Raji (cell line): ENCODE measurements around the gene PANK3.

ENCODE experiments used
- POLR2A ChIP-seq: IDR thresholded peaks from 2 replicates; pipeline ENCODE4 v1.6.1; 2011; ENCODE audit warnings: low read depth, low read length, control low read depth; ENCODE audit not compliant: insufficient read depth

PANK3 gene

GRCh38 chr5:168578538-168579487 is at the start of gene PANK3:
Gene PANK3, minus strand, starts transcription at chr5:168579368. Its CDS starts 85 bp downstream, at chr5:168579283.
- TF ChIP-seq POLR2A = no peak; the same call in 1 of the 2 replicates

DNA sequence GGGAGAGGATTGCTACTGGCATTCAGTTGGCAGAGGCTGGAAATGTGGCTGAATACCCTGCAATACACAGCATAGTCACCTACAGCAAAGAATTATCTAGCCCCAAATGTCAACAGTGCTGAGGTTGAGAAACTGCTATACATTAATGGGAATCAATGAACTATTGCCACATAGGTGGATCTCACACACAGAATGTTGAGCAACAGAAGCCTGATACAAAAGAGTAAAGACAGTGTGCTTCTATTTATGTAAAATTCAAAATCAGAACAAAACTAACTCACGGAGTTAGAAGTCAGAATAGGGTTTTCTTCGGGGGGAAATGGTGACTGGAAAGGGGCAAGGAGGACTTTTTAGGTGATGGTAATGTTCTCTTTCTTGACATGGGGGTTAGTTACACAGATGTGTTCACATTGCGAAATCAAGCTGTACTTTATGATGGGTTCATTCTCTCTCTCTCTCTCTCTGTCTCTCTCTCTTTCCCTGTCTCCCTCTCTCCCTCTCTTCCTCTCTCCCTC is 45.7 kb upstream of the PANK3 start:
- no peak for TF ChIP-seq POLR2A

DNA sequence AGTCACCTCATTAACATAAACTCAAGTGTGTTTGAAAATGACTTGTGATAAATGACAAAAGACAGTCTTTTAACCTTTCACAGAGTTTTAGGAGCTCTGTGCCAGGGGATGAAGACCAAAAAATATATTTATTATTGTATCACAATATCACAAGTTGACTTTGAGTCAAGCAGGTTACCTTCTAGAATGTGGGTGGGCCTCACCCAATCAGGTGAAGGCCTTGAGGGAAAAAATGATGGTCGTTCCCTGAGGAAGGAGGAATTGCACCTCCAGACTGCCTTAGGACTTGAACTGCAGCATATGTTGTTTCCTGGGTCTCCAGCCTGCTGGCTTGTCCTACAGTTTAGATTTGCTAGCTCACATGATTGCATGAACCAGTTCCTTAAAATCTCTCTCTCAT is 41.6 kb upstream of the PANK3 start:
- TF ChIP-seq POLR2A = no peak

- TF ChIP-seq POLR2A = no peak
Observed at GRCh38 chr5:168614661-168615060, 35.5 kb upstream of the PANK3 start.

GRCh38 chr5:168613996-168614395 is 34.8 kb upstream of the PANK3 start:
- TF ChIP-seq POLR2A = no peak

- no peak for TF ChIP-seq POLR2A
Observed at GRCh38 chr5:168613396-168613795, 34.2 kb upstream of the PANK3 start.

DNA sequence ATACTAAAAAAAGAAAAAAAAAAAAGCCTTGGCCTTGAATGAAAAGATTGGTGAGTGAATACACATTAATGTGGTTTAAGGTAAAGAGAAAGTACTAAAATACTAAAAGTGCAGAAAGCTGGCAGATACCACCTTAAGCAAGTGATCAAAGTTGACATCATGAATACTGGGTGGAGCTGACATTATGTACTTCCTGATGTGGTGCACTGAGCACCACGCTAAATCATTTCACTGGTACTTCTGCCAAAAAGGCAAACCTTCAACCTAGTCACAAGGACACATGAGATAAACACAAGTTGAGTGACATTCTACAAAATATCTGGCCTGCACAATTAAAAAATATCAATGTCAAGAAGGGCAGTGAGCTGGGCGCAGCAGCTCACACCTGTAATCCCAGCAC is 33.8 kb upstream of the PANK3 start:
- no peak for TF ChIP-seq POLR2A

GRCh38 chr5:168612123-168612522 is 33.0 kb upstream of the PANK3 start:
- no peak for TF ChIP-seq POLR2A

DNA sequence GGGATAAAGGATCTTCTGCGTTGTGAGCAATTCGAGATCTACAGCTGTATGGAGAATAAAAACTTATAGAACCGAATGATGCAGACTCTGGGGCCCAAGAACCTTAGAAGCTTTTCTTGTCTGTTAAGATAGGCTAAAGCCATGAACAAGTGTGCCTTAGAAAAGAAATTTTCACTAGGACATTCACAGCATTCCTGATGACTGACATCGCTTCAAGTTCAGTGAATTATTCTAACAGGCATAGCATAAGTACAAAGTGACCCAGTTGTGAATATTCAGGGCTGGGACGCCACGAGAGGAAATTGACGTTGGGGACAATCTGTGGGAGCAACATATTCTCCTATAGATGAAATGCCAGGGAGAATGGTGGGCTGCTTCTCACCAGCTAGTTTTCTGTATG is 32.0 kb upstream of the PANK3 start:
- no peak for TF ChIP-seq POLR2A

GRCh38 chr5:168609806-168610482 is 30.8 kb upstream of the PANK3 start:
- no peak for TF ChIP-seq POLR2A

GRCh38 chr5:168608821-168609220 is 29.7 kb upstream of the PANK3 start:
- TF ChIP-seq POLR2A = no peak

DNA sequence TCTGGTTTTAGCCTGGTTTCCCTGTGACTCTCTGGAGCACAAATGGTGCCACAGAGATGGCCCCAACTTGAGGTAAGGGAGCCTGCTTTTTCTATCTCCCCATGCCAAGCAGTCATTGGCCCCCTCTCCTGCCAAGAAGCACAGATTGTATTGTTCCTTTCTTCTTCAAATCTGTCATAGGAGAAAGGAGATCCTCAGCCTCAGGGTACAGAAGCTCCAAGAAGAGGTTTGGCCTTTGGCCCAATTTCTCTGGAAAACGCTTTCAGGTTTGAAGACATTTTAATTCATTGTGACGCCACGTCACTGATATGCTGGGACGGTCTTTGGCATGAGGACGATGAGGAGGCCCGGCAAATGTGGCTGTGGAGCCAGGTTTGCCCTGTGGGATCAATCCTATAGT is 29.2 kb upstream of the PANK3 start:
- TF ChIP-seq POLR2A = no peak

DNA sequence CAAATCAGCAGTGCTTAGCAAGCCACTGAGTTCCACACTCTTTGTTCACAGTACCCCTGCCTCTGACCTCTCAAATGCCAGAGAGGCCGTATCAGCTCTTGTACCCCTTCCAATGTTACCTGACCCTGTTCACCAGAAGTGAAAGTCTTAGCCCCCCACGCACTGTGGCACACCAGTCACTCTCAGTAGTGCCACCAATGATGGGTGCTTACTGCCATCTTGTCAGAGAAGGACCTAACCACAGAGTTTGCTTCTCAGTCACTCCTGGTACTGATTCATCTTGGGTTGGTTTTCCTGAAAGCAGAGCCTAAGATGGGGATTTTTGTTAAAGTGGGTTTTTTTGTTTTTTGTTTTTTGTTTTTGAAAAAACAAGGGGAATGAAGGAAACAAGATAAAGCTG is 28.8 kb upstream of the PANK3 start:
- TF ChIP-seq POLR2A = no peak

- TF ChIP-seq POLR2A = no peak
Observed at GRCh38 chr5:168606562-168606961, 27.4 kb upstream of the PANK3 start.

DNA sequence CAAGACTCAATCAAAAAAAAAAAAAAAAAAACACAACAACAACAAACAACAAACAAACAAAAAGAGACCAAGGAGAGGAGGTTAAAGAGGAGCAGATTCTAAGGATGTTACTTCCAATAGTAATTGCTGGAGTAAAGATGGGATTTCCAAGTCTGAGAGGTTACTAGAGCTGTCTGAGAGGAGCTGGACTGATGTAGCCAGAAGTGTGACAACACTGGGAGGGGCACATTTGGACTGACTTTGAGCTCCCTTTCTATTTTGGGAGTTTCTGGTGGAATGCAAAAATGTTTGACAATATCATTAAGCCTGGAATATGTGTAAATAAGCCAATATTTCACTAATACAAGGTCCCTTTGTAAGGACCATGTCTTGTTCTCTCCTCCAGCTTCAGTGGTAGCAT is 25.3 kb upstream of the PANK3 start:
- TF ChIP-seq POLR2A = no peak

DNA sequence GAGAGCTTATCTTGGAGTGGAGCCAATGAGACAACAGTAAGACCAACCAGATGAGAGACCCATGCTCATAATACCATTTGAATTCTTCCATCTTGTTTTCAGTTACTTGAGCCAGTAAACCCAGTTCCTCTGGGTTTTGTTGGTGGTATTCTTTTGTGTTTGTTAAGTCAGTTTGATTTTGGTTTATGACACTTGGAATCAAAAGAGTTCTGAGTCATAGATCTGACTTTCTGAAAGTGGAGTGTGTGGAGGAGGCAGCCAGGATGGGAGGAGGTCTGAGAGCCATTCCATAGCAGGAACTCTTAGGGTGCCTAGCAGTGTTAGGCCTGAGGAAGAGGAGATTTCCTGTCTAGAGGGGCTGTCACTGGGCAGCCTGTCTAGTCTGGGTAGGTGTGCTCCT is 24.6 kb upstream of the PANK3 start:
- TF ChIP-seq POLR2A = no peak
